GM18909 (cell line): Measurements from ENCODE around the gene HTR2C.
"Not testable (repeated sequence)": the region's sequence is repeated elsewhere in the genome, so short reads cannot be mapped to it uniquely, and the experiment has no call there.

ENCODE experiments used
- ATAC-seq: cut with Tn5 transposase; IDR thresholded peaks from one replicate; pipeline ENCODE4 v1.9.1; 2021; ENCODE audit warnings: mild to moderate bottlenecking; ENCODE audit not compliant: unreplicated experiment, poor library complexity

The HTR2C gene

DNA sequence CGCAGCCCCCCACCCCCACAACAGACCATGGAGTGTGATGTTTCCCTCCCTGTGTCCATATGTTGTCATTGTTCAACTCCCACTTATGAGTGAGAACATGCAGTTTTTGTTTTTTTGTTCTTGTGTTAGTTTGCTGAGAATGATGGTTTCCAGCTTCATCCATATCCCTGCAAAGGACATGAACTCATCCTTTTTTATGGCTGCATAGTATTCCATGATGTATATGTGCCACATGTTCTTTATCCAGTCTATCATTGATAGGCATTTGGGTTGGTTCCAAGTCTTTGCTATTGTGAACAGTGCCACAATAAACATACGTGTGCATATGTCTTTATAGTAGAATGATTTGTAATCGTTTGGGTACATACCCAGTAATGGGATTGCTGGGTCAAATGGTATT is 353.2 kb downstream of the HTR2C start:
- not testable (repeated sequence) for ATAC-seq

DNA sequence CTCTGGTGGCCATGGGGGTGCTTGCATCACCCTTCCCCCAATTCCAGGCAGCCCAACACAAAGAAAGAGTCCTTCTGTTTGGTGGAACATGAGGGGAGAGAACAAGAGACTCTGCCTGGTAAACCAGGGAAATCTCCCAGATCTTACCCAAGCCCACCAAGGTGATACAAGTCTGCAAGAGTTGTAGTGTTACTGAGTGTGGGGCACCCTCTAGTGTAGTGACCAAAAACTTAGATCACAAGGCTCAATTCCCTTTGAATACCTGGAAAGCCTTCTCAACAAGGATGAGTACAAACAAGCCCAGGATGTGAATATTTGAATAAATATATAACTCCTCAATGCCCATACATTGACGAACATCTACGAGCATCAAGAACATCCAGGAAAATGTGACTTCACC is 368.8 kb downstream of the HTR2C start:
- no peak for ATAC-seq
